GDM1 (cell line): ENCODE data around the gene BUD23.

ENCODE experiments used
- DNase-seq: peaks from one replicate; lab custom pipeline; 2025; lab: John Stamatoyannopoulos, UW

The BUD23 gene

GRCh38 chr7:73742753-73743641 is 59.6 kb downstream of the BUD23 start:
- DNase-seq: no peak

- DNase-seq: no peak
Observed at GRCh38 chr7:73746378-73746777, 63.0 kb downstream of the BUD23 start.
